Measurements from ENCODE around the gene SLIT1.

DNA sequence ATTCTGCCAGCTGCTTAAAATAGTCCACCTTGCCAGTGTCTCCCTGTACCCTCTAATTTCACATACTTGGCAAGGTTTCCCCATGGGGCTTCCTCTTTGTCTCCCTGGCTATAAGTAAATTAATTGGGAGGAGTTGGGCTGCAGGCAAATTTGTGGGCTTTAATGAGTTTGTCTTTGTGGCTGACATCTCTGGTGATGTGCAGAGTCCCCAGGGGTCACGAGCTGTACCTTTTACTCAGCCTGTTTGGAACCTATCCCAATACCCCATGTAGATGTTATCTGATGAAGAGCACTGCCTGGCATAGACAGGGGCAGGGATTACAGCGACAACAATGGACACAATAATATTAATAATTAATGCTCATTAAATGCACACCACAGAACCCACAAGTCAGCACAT, 132.5 kb downstream of the SLIT1 start:
- TF ChIP-seq, protein P1, sequence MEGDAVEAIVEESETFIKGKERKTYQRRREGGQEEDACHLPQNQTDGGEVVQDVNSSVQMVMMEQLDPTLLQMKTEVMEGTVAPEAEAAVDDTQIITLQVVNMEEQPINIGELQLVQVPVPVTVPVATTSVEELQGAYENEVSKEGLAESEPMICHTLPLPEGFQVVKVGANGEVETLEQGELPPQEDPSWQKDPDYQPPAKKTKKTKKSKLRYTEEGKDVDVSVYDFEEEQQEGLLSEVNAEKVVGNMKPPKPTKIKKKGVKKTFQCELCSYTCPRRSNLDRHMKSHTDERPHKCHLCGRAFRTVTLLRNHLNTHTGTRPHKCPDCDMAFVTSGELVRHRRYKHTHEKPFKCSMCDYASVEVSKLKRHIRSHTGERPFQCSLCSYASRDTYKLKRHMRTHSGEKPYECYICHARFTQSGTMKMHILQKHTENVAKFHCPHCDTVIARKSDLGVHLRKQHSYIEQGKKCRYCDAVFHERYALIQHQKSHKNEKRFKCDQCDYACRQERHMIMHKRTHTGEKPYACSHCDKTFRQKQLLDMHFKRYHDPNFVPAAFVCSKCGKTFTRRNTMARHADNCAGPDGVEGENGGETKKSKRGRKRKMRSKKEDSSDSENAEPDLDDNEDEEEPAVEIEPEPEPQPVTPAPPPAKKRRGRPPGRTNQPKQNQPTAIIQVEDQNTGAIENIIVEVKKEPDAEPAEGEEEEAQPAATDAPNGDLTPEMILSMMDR (conservative IDR thresholded peaks at IDR 0.05): no peak
- TF ChIP-seq ZFX (IDR thresholded peaks at IDR 0.05): no peak

Data from C4-2B (cell line).